Measurements from ENCODE around the gene TAGLN3. TPM values are rescaled to one million over a fixed set of nuclear protein-coding genes. Genes with fewer than 3 reads are reported as not detected.

TAGLN3 gene
- total and polyA plus RNA-seq, 2 of the 13 experiments (the other 11 are each of a cell fraction or from before 2014, with no cell fraction given) = 0.51 to 0.91 TPM

GRCh38 chr3:112000966-112001365 is 2.2 kb downstream of the TAGLN3 start:
- in situ Hi-C loops (cut with HindIII; ENCODE audit: extremely low pct_ligation_motif_present, low pct_unique_long_range_greater_than_20kb) = no loop called here
- ChIA-PET POLR2A (no interaction called here), CTCF (ENCODE audit: low intra/inter-chr PET ratio, low total read pairs) (no interaction called here)
- H3K4me1 ChIP-seq (ENCODE audit: insufficient read depth, low read length) = peaks cover 29% of the 10 kb centered on the region
- TF ChIP-seq SMAD3 (CRISPR knock-in tag; IDR thresholded peaks at IDR 0.05) = no peak
- no peak for TF ChIP-seq ZNF691 (CRISPR knock-in tag; IDR thresholded peaks at IDR 0.05; ENCODE audit: borderline replicate concordance, low read depth)
- no peak for TF ChIP-seq HNF4G (IDR thresholded peaks at IDR 0.05; ENCODE audit: borderline replicate concordance, low read depth, low read length)
- no peak for TF ChIP-seq HNF4G (CRISPR knock-in tag; IDR thresholded peaks at IDR 0.05; ENCODE audit: borderline replicate concordance, low read depth)
- TF ChIP-seq ZNF639 (CRISPR knock-in tag; conservative IDR thresholded peaks at IDR 0.05) = no peak
- TF ChIP-seq NCOA2 (CRISPR knock-in tag; IDR thresholded peaks at IDR 0.05) = no peak
- TF ChIP-seq ZNF333 (CRISPR knock-in tag; IDR thresholded peaks at IDR 0.05; ENCODE audit: borderline replicate concordance) = no peak
- TF ChIP-seq SALL2 (CRISPR knock-in tag; IDR thresholded peaks at IDR 0.05) = no peak
- no peak for TF ChIP-seq MYPOP (CRISPR knock-in tag; IDR thresholded peaks at IDR 0.05)
- TF ChIP-seq ATM (IDR thresholded peaks at IDR 0.05; ENCODE audit: borderline replicate concordance) = no peak
- TF ChIP-seq HOXA5 (CRISPR knock-in tag; IDR thresholded peaks at IDR 0.05) = no peak
- TF ChIP-seq ASH2L (IDR thresholded peaks at IDR 0.05; ENCODE audit: insufficient read length, low read depth, low read length) = no peak
- no peak for TF ChIP-seq ZNF784 (CRISPR knock-in tag; IDR thresholded peaks at IDR 0.05; ENCODE audit: borderline replicate concordance)
- TF ChIP-seq USF2 (IDR thresholded peaks at IDR 0.05; ENCODE audit: low read depth, low read length) = no peak
- no peak for TF ChIP-seq USF2 (CRISPR knock-in tag; IDR thresholded peaks at IDR 0.05; ENCODE audit: borderline replicate concordance)
- TF ChIP-seq ZBTB42 (CRISPR knock-in tag; IDR thresholded peaks at IDR 0.05) = no peak
- FAIRE-seq (no peak), DNase-seq (ENCODE audit: low spot score) (no peak), ATAC-seq (no peak)
- no peaks in the 10 kb centered on the region for H4K20me1 ChIP-seq (ENCODE audit: insufficient read depth, low read length)
- peaks cover 5 to 23% of the 10 kb centered on the region in 2 experiments for H3K27me3 ChIP-seq (ENCODE audit: control insufficient read depth in 1 of 2, insufficient read depth in 2 of 2, low read length in 2 of 2)
- no peak overlapping the region for H3K9ac ChIP-seq (ENCODE audit: insufficient read depth, low read depth, low read length)
- no peaks in the 10 kb centered on the region for H3K79me2 ChIP-seq (ENCODE audit: insufficient read depth, low read length)
- intact Hi-C loops (cut with micrococcal nuclease; ENCODE audit: unreplicated experiment) = no loop called here
- H3K36me3 ChIP-seq (replicated peaks in 1 of 2; ENCODE audit: control insufficient read depth in 1 of 2, insufficient read depth in 2 of 2, low read length in 2 of 2) = no peaks in the 10 kb centered on the region
- no peak overlapping the region for H3K27ac ChIP-seq (ENCODE audit: extremely low read length, insufficient read depth, low read length)
- BruUV-seq (replicated peaks) = no TSS peak
- no peak overlapping the region for H3K4me3 ChIP-seq (replicated peaks in 1 of 3; ENCODE audit: insufficient read depth in 1 of 3, low read depth in 2 of 3, low read length in 3 of 3)
- no peak overlapping the region for H3K4me2 ChIP-seq (ENCODE audit: low read depth, low read length)
- H2AFZ ChIP-seq (ENCODE audit: low read length) = no peak overlapping the region
- H3K9me3 ChIP-seq (ENCODE audit: low read length) = no peaks in the 10 kb centered on the region
- 44% methylated on average over 2 of the region's 2 CpGs for WGBS (ENCODE audit: low lambda C conversion rate)
